Activated naive CD4-positive, alpha-beta T cell treated with anti-CD3 and anti-CD28 coated beads for 36 hours (primary cell): ENCODE results near the gene GCAT. TPM values are rescaled to one million over a fixed set of nuclear protein-coding genes. Genes with fewer than 3 reads are reported as not detected.
A peak's percentile ranks its signal among the peaks of the same experiment; 100 is the strongest.

ENCODE experiments used
- CTCF ChIA-PET: fragments of 350-600 bp; sonication (Branson Sonifier 250); formaldehyde crosslinking; loops from one replicate; lab custom pipeline; 2021; ENCODE audit warnings: antibody characterized with exemption; lab: Charles Lee
- DNase-seq: peaks from one replicate; pipeline ENCODE4 v3.0.0-alpha.2; 2020
- H3K27ac Mint-ChIP-seq: one replicate; pipeline ENCODE4 v1.8.0; 2021; ENCODE audit warnings: mild to moderate bottlenecking, mixed read lengths
- H3K27me3 Mint-ChIP-seq: one replicate; pipeline ENCODE4 v1.8.0; 2021; ENCODE audit warnings: low read depth, mixed read lengths
- H3K36me3 Mint-ChIP-seq: one replicate; pipeline ENCODE4 v1.8.0; 2021; ENCODE audit warnings: low read depth, mixed read lengths
- H3K4me1 Mint-ChIP-seq: one replicate; pipeline ENCODE4 v1.8.0; 2021; ENCODE audit warnings: low read depth, mixed read lengths
- H3K4me3 Mint-ChIP-seq: one replicate; pipeline ENCODE4 v1.8.0; 2021; ENCODE audit warnings: mild to moderate bottlenecking, moderate library complexity, mixed read lengths
- H3K9me3 Mint-ChIP-seq: one replicate; pipeline ENCODE4 v1.8.0; 2021; ENCODE audit warnings: mixed read lengths
- intact Hi-C: fragments of 100-400 bp; cut with micrococcal nuclease; formaldehyde crosslinking; loops from one replicate; pipeline ENCODE4 v1.15.1; 2023
- total RNA-seq, 2 experiments: library from RNA; stranded (reverse); gene quantifications; one replicate each; pipeline ENCODE4 v1.2.3, GENCODE V29; 2021

GCAT gene
- 10 to 100 TPM; 26.9 to 27.2 TPM for total RNA-seq

GRCh38 chr22:37807410-37808293 lies at the start of gene GCAT:
TSS of gene GCAT (plus strand) at chr22:37807934. CDS start at chr22:37807968, 34 bp downstream.
- CTCF ChIA-PET, result interaction anchor here (0.5 to 4.3 kb wide), 7 partner anchors 11 to 164 kb away, joined by 3 to 51 read pairs (median 4); partner anchors contain the start of gene ANKRD54
- Mint-ChIP-seq H3K27me3 (peaks cover 48% of the 10 kb centered on the region), H3K36me3 (peaks cover 1% of the 10 kb centered on the region), H3K27ac (peak within 1 kb of the TSS; percentile 61), H3K9me3 (no peaks in the 10 kb centered on the region), H3K4me3 (peak within 1 kb of the TSS; percentile 80), H3K4me1 (peaks cover 45% of the 10 kb centered on the region)
- intact Hi-C loops, result loop anchor here (1.0 to 5.0 kb wide), 5 partner anchors 11 to 200 kb away; partner anchors contain the start of genes ANKRD54, GGA1 and LGALS1
- DNase-seq, result peak; percentile 96

GRCh38 chr22:37758694-37759093 lies 49.0 kb upstream of the GCAT start:
- Mint-ChIP-seq H3K4me3 (no peak overlapping the region), H3K27me3 (no peaks in the 10 kb centered on the region), H3K4me1 (no peaks in the 10 kb centered on the region), H3K9me3 (no peaks in the 10 kb centered on the region), H3K36me3 (peaks cover 1% of the 10 kb centered on the region), H3K27ac (no peak overlapping the region)
- intact Hi-C loops, result no loop called here
- DNase-seq, result no peak
- CTCF ChIA-PET, result no interaction called here

GRCh38 chr22:37759281-37759680 lies 48.5 kb upstream of the GCAT start:
- no peak for DNase-seq
- no peaks in the 10 kb centered on the region for H3K27me3 Mint-ChIP-seq
- H3K9me3 Mint-ChIP-seq, result no peaks in the 10 kb centered on the region
- no peak overlapping the region for H3K27ac Mint-ChIP-seq
- no peak overlapping the region for H3K4me3 Mint-ChIP-seq
- CTCF ChIA-PET, result no interaction called here
- H3K36me3 Mint-ChIP-seq, result peaks cover 3% of the 10 kb centered on the region
- no peaks in the 10 kb centered on the region for H3K4me1 Mint-ChIP-seq
- intact Hi-C loops, result no loop called here

GRCh38 chr22:37760152-37760551 lies 47.6 kb upstream of the GCAT start:
- DNase-seq, result no peak
- Mint-ChIP-seq H3K36me3 (peaks cover 3% of the 10 kb centered on the region), H3K4me1 (no peaks in the 10 kb centered on the region), H3K27me3 (no peaks in the 10 kb centered on the region), H3K4me3 (no peak overlapping the region), H3K9me3 (no peaks in the 10 kb centered on the region), H3K27ac (no peak overlapping the region)
- intact Hi-C loops, result no loop called here
- CTCF ChIA-PET, result no interaction called here

GRCh38 chr22:37762389-37762836 lies 45.3 kb upstream of the GCAT start:
- H3K27ac Mint-ChIP-seq, result no peak overlapping the region
- DNase-seq, result no peak
- peaks cover 3% of the 10 kb centered on the region for H3K36me3 Mint-ChIP-seq
- CTCF ChIA-PET, result no interaction called here
- H3K9me3 Mint-ChIP-seq, result no peaks in the 10 kb centered on the region
- intact Hi-C loops, result no loop called here
- H3K4me3 Mint-ChIP-seq, result no peak overlapping the region
- H3K27me3 Mint-ChIP-seq, result no peaks in the 10 kb centered on the region
- H3K4me1 Mint-ChIP-seq, result no peaks in the 10 kb centered on the region

- H3K27ac Mint-ChIP-seq, result no peak overlapping the region
- H3K36me3 Mint-ChIP-seq, result peaks cover 3% of the 10 kb centered on the region
- no peaks in the 10 kb centered on the region for H3K9me3 Mint-ChIP-seq
- no peak for DNase-seq
- H3K4me3 Mint-ChIP-seq, result no peak overlapping the region
- intact Hi-C loops, result no loop called here
- no peaks in the 10 kb centered on the region for H3K4me1 Mint-ChIP-seq
- CTCF ChIA-PET, result no interaction called here
- H3K27me3 Mint-ChIP-seq, result no peaks in the 10 kb centered on the region
These were observed 44.7 kb upstream of the GCAT start for GRCh38 chr22:37763012-37763411.

GRCh38 chr22:37763652-37764051 lies 44.1 kb upstream of the GCAT start:
- H3K4me1 Mint-ChIP-seq, result no peaks in the 10 kb centered on the region
- no peaks in the 10 kb centered on the region for H3K27me3 Mint-ChIP-seq
- no peak overlapping the region for H3K27ac Mint-ChIP-seq
- H3K9me3 Mint-ChIP-seq, result no peaks in the 10 kb centered on the region
- intact Hi-C loops, result no loop called here
- peaks cover 2% of the 10 kb centered on the region for H3K36me3 Mint-ChIP-seq
- no peak for DNase-seq
- CTCF ChIA-PET, result no interaction called here
- no peak overlapping the region for H3K4me3 Mint-ChIP-seq

GRCh38 chr22:37764622-37765021 lies 43.1 kb upstream of the GCAT start:
- Mint-ChIP-seq H3K36me3 (peaks cover 3% of the 10 kb centered on the region), H3K27me3 (no peaks in the 10 kb centered on the region), H3K4me3 (no peak overlapping the region), H3K4me1 (no peaks in the 10 kb centered on the region), H3K27ac (no peak overlapping the region), H3K9me3 (no peaks in the 10 kb centered on the region)
- CTCF ChIA-PET, result no interaction called here
- intact Hi-C loops, result no loop called here
- DNase-seq, result no peak

- DNase-seq, result no peak
- Mint-ChIP-seq H3K36me3 (peaks cover 3% of the 10 kb centered on the region), H3K27ac (no peak overlapping the region), H3K4me3 (no peak overlapping the region), H3K4me1 (no peaks in the 10 kb centered on the region), H3K27me3 (no peaks in the 10 kb centered on the region), H3K9me3 (no peaks in the 10 kb centered on the region)
- CTCF ChIA-PET, result interaction anchor here (0.6 kb wide), 1 partner anchor 1369 kb away, joined by 3 read pairs; no protein-coding TSS in a partner anchor
- intact Hi-C loops, result no loop called here
These were observed 42.2 kb upstream of the GCAT start for GRCh38 chr22:37765498-37765897.

- CTCF ChIA-PET, result interaction anchor here (0.6 kb wide), 1 partner anchor 62 kb away, joined by 4 read pairs; no protein-coding TSS in a partner anchor
- H3K4me1 Mint-ChIP-seq, result no peaks in the 10 kb centered on the region
These were observed 41.7 kb upstream of the GCAT start for GRCh38 chr22:37765953-37766576.

GRCh38 chr22:37768273-37768672 lies 39.5 kb upstream of the GCAT start:
- intact Hi-C loops, result no loop called here
- Mint-ChIP-seq H3K4me3 (no peak overlapping the region), H3K9me3 (no peaks in the 10 kb centered on the region), H3K36me3 (peaks cover 3% of the 10 kb centered on the region), H3K27me3 (no peaks in the 10 kb centered on the region), H3K4me1 (no peaks in the 10 kb centered on the region), H3K27ac (no peak overlapping the region)
- CTCF ChIA-PET, result interaction anchor here (0.6 to 1.6 kb wide), 5 partner anchors 11 to 125 kb away, joined by 3 to 10 read pairs (median 4); no protein-coding TSS in a partner anchor
- no peak for DNase-seq

More at GRCh38 chr22:37765953-37766576, 41.7 kb upstream of the GCAT start:
- Mint-ChIP-seq H3K27me3 (no peaks in the 10 kb centered on the region), H3K4me3 (no peak overlapping the region), H3K9me3 (no peaks in the 10 kb centered on the region), H3K36me3 (peaks cover 3% of the 10 kb centered on the region), H3K27ac (no peak overlapping the region)
- DNase-seq, result no peak
- intact Hi-C loops, result no loop called here

- Mint-ChIP-seq H3K4me3 (no peak overlapping the region), H3K27me3 (no peaks in the 10 kb centered on the region), H3K36me3 (peaks cover 1% of the 10 kb centered on the region), H3K9me3 (no peaks in the 10 kb centered on the region), H3K4me1 (no peaks in the 10 kb centered on the region), H3K27ac (no peak overlapping the region)
- DNase-seq, result no peak
- intact Hi-C loops, result no loop called here
- CTCF ChIA-PET, result interaction anchor here (0.8 to 1.6 kb wide), 2 partner anchors 95 to 126 kb away, joined by 4 to 10 read pairs; no protein-coding TSS in a partner anchor
These were observed 38.7 kb upstream of the GCAT start for GRCh38 chr22:37769056-37769455.
